Testis (tissue), 3 donors: ENCODE results near the gene FAM171A2. TPM values are rescaled to one million over a fixed set of nuclear protein-coding genes. Genes with fewer than 3 reads are reported as not detected.

Experiments
- DNase-seq: peaks from one replicate; pipeline ENCODE4 v3.0.0-alpha.2; 2019
- H3K27ac ChIP-seq, 2 donors: fragments of 200-600 bp; sonication (generic); one replicate each; pipeline ENCODE4 v1.5.1; 2019
- H3K27me3 ChIP-seq: fragments of 200-600 bp; sonication (generic); one replicate; pipeline ENCODE4 v1.5.1; 2019
- H3K36me3 ChIP-seq: fragments of 200-600 bp; sonication (generic); one replicate; pipeline ENCODE4 v1.5.1; 2017; ENCODE audit warnings: low read depth; ENCODE audit errors: missing control alignments
- H3K4me1 ChIP-seq: fragments of 200-600 bp; sonication (generic); one replicate; pipeline ENCODE4 v1.5.1; 2019
- H3K4me3 ChIP-seq, 2 donors: fragments of 200-600 bp; sonication (generic); one replicate each; pipeline ENCODE4 v1.5.1; 2017 to 2019
- H3K9me3 ChIP-seq: fragments of 200-600 bp; sonication (generic); one replicate; pipeline ENCODE4 v1.5.1; 2017
- POLR2A ChIP-seq: fragments of 450-650 bp; IDR thresholded peaks from one replicate; pipeline ENCODE4 v1.6.1; 2017; ENCODE audit warnings: antibody characterized with exemption, mild to moderate bottlenecking, moderate library complexity
- WGBS, 2 donors: methylation state at CpG; one replicate each; pipeline ENCODE4 v1.1.5; 2018; 5-methylcytosine and 5-hydroxymethylcytosine counted together
- intact Hi-C: fragments of 100-400 bp; cut with DNase I; formaldehyde crosslinking; loops from one replicate; pipeline ENCODE4 v1.15.1; 2023; ENCODE audit warnings: low total_unique reads
- polyA plus RNA-seq: library from polyadenylated mRNA; stranded (reverse); fragments of 350-450 nt; fragmentation: Illumina TruSeq; extraction: RNeasy Lipid Tissue Mini Kit (QIAGEN cat#74804); gene quantifications from one replicate; pipeline ENCODE4 v1.2.3, GENCODE V29; 2014; ENCODE audit warnings: low read depth, low replicate concordance; ENCODE audit not compliant: insufficient read depth
- total RNA-seq, 2 donors: library from RNA; depleted of rRNA; stranded (reverse); fragments of >200 nt; gene quantifications; one replicate each; pipeline ENCODE4 v1.2.3, GENCODE V29; 2016
- TF ChIP-seq, protein P1 (sequence below), 3 experiments: fragments of 450-650 bp in 2 of 3; fragments of 200-600 bp in 1 of 3; sonication (generic) in 1 of 3; IDR thresholded peaks; one replicate each; pipeline ENCODE4 v1.5.1; 2016 to 2019; ENCODE audit warnings: antibody characterized with exemption in 3 of 3, mild to moderate bottlenecking in 2 of 3, moderate library complexity in 1 of 3

Gene FAM171A2
- total and polyA plus RNA-seq, 3 donors from 2014 or later: 1.3 to 3.6 (median 2.0) TPM

DNA sequence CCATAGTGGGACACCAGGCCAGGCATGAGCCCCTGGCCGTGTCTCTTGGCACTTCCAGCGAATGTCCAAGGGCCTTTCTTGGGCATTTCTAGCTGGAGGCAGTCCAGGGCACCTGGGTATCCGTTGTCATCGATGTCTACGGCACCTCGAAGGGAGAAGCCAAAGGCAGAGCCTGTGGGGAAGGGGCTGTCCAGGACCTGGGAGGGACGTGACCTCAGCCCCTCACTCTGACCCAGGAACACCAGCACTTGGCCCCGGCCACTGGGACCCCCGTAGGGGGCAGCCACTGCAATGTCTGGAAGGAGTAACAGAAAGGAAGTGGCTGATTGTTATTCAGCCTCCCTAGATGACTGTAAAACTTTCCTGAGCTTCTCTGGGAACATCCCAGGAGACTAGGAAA, 17.1 kb upstream of the FAM171A2 start:
- no peak for DNase-seq
- H3K27ac ChIP-seq: no peak overlapping the region
- no peak overlapping the region for H3K4me3 ChIP-seq
- no peaks in the 10 kb centered on the region for H3K27me3 ChIP-seq
- no peaks in the 10 kb centered on the region for H3K36me3 ChIP-seq
- WGBS, 2 donors: 74 to 91% methylated on average over 4 to 9 of the region's 9 CpGs
- TF ChIP-seq, protein P1, sequence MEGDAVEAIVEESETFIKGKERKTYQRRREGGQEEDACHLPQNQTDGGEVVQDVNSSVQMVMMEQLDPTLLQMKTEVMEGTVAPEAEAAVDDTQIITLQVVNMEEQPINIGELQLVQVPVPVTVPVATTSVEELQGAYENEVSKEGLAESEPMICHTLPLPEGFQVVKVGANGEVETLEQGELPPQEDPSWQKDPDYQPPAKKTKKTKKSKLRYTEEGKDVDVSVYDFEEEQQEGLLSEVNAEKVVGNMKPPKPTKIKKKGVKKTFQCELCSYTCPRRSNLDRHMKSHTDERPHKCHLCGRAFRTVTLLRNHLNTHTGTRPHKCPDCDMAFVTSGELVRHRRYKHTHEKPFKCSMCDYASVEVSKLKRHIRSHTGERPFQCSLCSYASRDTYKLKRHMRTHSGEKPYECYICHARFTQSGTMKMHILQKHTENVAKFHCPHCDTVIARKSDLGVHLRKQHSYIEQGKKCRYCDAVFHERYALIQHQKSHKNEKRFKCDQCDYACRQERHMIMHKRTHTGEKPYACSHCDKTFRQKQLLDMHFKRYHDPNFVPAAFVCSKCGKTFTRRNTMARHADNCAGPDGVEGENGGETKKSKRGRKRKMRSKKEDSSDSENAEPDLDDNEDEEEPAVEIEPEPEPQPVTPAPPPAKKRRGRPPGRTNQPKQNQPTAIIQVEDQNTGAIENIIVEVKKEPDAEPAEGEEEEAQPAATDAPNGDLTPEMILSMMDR (IDR thresholded peaks at IDR 0.05): no peak
- no peak for TF ChIP-seq POLR2A
- intact Hi-C loops: no loop called here
- peaks cover 16% of the 10 kb centered on the region for H3K4me1 ChIP-seq
- no peaks in the 10 kb centered on the region for H3K9me3 ChIP-seq

DNA sequence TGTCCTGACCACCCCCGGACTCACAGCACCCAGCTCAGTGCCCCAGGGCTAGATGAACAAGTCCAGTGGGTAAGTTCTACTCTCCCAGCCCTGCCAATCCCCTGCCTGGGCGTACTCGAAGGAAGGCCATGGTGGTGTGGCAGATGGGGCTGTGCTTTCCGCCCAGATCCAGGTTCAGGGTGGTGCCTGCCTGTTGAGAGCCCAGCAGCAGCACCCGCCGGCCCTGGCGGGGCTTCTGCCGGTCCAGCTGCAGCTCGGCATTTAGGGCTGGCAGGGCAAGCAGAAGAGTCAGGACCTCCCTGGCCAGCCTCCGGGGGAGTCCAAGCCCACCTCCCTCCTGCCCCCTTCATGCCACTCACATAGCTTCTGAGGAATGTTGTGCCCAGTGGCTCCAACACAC, 16.2 kb upstream of the FAM171A2 start:
- intact Hi-C loops: no loop called here
- no peak for DNase-seq
- Histone ChIP-seq H3K27ac (no peak overlapping the region), H3K9me3 (no peaks in the 10 kb centered on the region), H3K27me3 (no peaks in the 10 kb centered on the region), H3K4me1 (peaks cover 19% of the 10 kb centered on the region), H3K36me3 (no peaks in the 10 kb centered on the region), H3K4me3 (no peak overlapping the region)
- no peak for TF ChIP-seq POLR2A
- TF ChIP-seq, protein P1 (IDR thresholded peaks at IDR 0.05): no peak
- 94 to 95% methylated on average over 7 to 9 of the region's 10 CpGs for WGBS, 2 donors

DNA sequence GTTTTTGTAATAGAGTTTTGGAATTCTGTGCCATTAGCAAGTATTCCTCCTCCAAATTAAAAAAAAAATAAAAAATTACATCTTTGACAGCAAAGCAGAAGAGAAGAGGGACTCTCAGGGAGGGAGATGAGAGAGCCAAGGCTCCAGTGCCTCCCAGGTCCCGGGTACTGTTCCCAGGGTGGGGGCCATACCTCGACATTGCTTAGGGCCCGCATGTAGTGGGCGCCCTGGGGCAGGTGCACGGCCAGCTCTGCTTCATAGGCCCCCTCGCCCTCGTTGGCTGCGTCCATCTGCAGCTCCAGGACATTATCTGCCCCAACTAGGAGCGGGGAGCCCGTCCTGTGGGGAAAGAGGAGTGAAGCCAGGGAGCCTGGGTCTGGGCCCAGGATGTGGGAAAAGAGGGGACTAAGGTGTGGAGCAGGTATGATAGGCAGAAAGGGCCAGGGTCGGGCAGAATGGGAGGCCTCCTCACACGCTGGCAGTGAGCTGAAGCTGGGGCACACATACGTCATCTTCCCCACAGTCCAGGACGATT, 14.6 kb upstream of the FAM171A2 start:
- H3K27ac ChIP-seq: no peak overlapping the region
- H3K4me3 ChIP-seq: no peak overlapping the region
- no peak for DNase-seq
- no peak for TF ChIP-seq POLR2A
- TF ChIP-seq, protein P1 (IDR thresholded peaks at IDR 0.05): no peak
- intact Hi-C loops: no loop called here
- no peaks in the 10 kb centered on the region for H3K36me3 ChIP-seq
- H3K9me3 ChIP-seq: no peaks in the 10 kb centered on the region
- WGBS, 2 donors: 84 to 90% methylated on average over 14 of the region's 14 CpGs
- no peaks in the 10 kb centered on the region for H3K27me3 ChIP-seq
- peaks cover 15% of the 10 kb centered on the region for H3K4me1 ChIP-seq

DNA sequence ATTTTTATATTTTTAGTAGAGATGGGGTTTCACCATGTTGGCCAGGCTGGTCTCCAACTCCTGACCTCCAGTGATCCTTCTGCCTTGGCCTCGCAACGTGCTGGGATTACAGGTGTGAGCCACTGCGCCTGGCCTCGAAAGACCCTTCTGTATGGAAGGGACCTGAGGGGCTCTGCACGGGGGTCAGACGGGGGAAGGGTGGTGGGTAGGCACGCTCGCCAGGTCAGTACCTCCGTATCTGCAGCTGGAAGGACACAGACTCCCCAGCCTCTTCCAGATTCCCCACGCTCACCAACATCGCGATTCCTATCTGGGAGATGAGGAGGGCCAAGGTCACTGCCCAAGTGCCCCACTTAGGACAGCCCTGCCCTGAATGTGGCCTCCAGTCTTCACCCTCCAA, 13.1 kb upstream of the FAM171A2 start:
- TF ChIP-seq, protein P1 (IDR thresholded peaks at IDR 0.05): no peak
- no peak for TF ChIP-seq POLR2A
- H3K4me1 ChIP-seq: peaks cover 15% of the 10 kb centered on the region
- intact Hi-C loops: no loop called here
- H3K27me3 ChIP-seq: no peaks in the 10 kb centered on the region
- H3K36me3 ChIP-seq: no peaks in the 10 kb centered on the region
- WGBS, 2 donors: 58 to 63% methylated on average over 8 to 12 of the region's 12 CpGs
- H3K27ac ChIP-seq: no peak overlapping the region
- H3K9me3 ChIP-seq: no peaks in the 10 kb centered on the region
- no peak overlapping the region for H3K4me3 ChIP-seq
- DNase-seq: no peak

DNA sequence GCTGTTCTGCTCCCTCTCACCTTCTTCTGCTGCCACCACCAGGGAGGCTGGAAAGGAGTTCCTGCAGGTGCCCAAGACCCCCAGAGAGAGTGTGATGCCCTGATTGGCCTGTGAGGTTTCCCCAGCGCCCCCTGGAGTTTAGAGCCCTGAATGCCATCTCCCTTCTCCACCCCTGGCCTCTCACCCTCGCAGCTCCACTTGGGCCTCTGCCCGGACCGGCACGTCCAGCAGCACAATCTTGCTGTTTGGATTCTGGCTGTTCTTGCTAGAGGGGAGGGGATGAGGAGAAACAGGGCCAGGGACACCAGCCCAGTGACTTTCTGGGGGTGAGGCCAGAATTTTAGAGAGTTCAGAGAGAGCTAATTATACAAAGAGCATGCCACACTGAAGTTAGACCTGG, 12.5 kb upstream of the FAM171A2 start:
- intact Hi-C loops: no loop called here
- Histone ChIP-seq H3K27me3 (no peaks in the 10 kb centered on the region), H3K27ac (no peak overlapping the region), H3K4me1 (peaks cover 15% of the 10 kb centered on the region), H3K9me3 (no peaks in the 10 kb centered on the region), H3K36me3 (no peaks in the 10 kb centered on the region), H3K4me3 (no peak overlapping the region)
- 19 to 21% methylated on average over 4 to 5 of the region's 5 CpGs for WGBS, 2 donors
- DNase-seq: peak; percentile 78
- TF ChIP-seq, protein P1 (IDR thresholded peaks at IDR 0.05): peak in 2 of 3 experiments; percentile 36 to 37
- TF ChIP-seq POLR2A: no peak
